RWPE2 (cell line): ENCODE data around the gene HAUS7.

Experiments used
- ATAC-seq: fragments of 200-7000 bp; cut with Tn5 transposase; 3 replicates; pipeline ENCODE4 v1.9.1; 2021; ENCODE audit warnings: low read depth
- DNase-seq: peaks from one replicate; pipeline ENCODE4 v3.0.0-alpha.2; 2020; ENCODE audit warnings: low spot score
- H3K27ac ChIP-seq: fragments of 450-650 bp; 2 replicates; pipeline ENCODE4 v1.5.1; 2017; ENCODE audit warnings: mild to moderate bottlenecking; ENCODE audit not compliant: poor library complexity, severe bottlenecking
- H3K27me3 ChIP-seq: fragments of 250-450 bp; sonication (Bioruptor Pico); 2 replicates; pipeline ENCODE4 v1.5.1; 2021; ENCODE audit warnings: mild to moderate bottlenecking, moderate library complexity; ENCODE audit not compliant: insufficient read depth, poor library complexity, severe bottlenecking
- H3K36me3 ChIP-seq: fragments of 250-450 bp; sonication (Bioruptor Pico); 2 replicates; pipeline ENCODE4 v1.5.1; 2020; ENCODE audit warnings: low read depth, mild to moderate bottlenecking, moderate library complexity
- H3K4me1 ChIP-seq: fragments of 250-450 bp; sonication (Bioruptor Pico); 2 replicates; pipeline ENCODE4 v1.5.1; 2021; ENCODE audit warnings: mild to moderate bottlenecking, moderate library complexity; ENCODE audit not compliant: insufficient read depth, poor library complexity, severe bottlenecking
- H3K4me3 ChIP-seq: fragments of 250-450 bp; sonication (Bioruptor Pico); 2 replicates; pipeline ENCODE4 v1.5.1; 2021; ENCODE audit warnings: mild to moderate bottlenecking, moderate library complexity; ENCODE audit not compliant: severe bottlenecking
- H3K9me3 ChIP-seq: fragments of 250-450 bp; sonication (Bioruptor Pico); 2 replicates; pipeline ENCODE4 v1.5.1; 2021; ENCODE audit warnings: mild to moderate bottlenecking, moderate library complexity; ENCODE audit not compliant: severe bottlenecking
- CTCF ChIP-seq: fragments of 450-650 bp; IDR thresholded peaks from one replicate; pipeline ENCODE4 v1.5.1; 2017; ENCODE audit warnings: mild to moderate bottlenecking, moderate library complexity; ENCODE audit not compliant: poor library complexity, severe bottlenecking

HAUS7 gene

GRCh38 chrX:153412746-153413720 lies 57.3 kb downstream of the HAUS7 start:
- no peaks in the 10 kb centered on the region for H3K4me1 ChIP-seq
- no peak overlapping the region for H3K4me3 ChIP-seq
- no peaks in the 10 kb centered on the region for H3K27me3 ChIP-seq
- H3K36me3 ChIP-seq = no peaks in the 10 kb centered on the region
- DNase-seq = no peak
- TF ChIP-seq CTCF = no peak
- ATAC-seq = no peak
- no peak overlapping the region for H3K27ac ChIP-seq
- H3K9me3 ChIP-seq = no peaks in the 10 kb centered on the region

- ATAC-seq = peak; percentile 48; the same call in 2 of the 3 replicates
- no peaks in the 10 kb centered on the region for H3K9me3 ChIP-seq
- H3K4me1 ChIP-seq = no peaks in the 10 kb centered on the region
- DNase-seq = no peak
- H3K27ac ChIP-seq = no peak overlapping the region
- H3K36me3 ChIP-seq = no peaks in the 10 kb centered on the region
- no peak for TF ChIP-seq CTCF
- H3K4me3 ChIP-seq = peak overlapping the region; percentile 37
- H3K27me3 ChIP-seq = no peaks in the 10 kb centered on the region
These were observed 58.3 kb downstream of the HAUS7 start for GRCh38 chrX:153411988-153412574.

- no peak for TF ChIP-seq CTCF
- Histone ChIP-seq H3K4me1 (no peaks in the 10 kb centered on the region), H3K9me3 (no peaks in the 10 kb centered on the region), H3K27me3 (no peaks in the 10 kb centered on the region), H3K36me3 (no peaks in the 10 kb centered on the region), H3K4me3 (peak within 1 kb of the TSS; percentile 37), H3K27ac (no peak within 1 kb of the TSS)
- DNase-seq = no peak
- ATAC-seq = peak; percentile 48
These were observed 59.0 kb downstream of the HAUS7 start, which contains the start of gene ZFP92 for GRCh38 chrX:153411255-153411987. ZFP92 (plus strand) TSS chrX:153411472; CDS start chrX:153418323, 6,851 bp downstream.

DNA sequence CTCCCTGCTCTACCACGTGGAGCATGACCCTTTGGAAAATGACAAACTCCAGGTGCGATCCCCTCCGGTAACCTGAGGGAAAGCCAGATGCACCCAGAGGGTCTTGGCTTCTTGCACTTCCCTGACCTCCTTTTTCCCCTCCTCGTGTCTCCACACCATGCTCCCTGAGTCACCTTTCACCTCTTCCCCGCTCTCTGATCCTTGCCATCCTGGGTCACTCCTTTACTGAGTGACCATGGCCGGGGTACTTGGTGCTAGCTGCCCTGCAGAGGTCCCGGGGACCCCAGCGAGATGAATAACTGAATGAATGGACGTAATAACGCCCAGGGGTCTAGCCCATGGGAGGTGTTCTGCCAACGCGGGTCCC lies 59.5 kb downstream of the HAUS7 start:
- no peak for ATAC-seq
- TF ChIP-seq CTCF = no peak

More for the DNA sequence above, 59.5 kb downstream of the HAUS7 start:
- Histone ChIP-seq H3K27me3 (no peaks in the 10 kb centered on the region), H3K9me3 (no peaks in the 10 kb centered on the region), H3K4me1 (no peaks in the 10 kb centered on the region), H3K4me3 (peak overlapping the region; percentile 37), H3K36me3 (no peaks in the 10 kb centered on the region), H3K27ac (no peak overlapping the region)
- DNase-seq = no peak
